EH (cell line): ENCODE results near the gene UQCRFS1.
"Not testable (repeated sequence)": the region's sequence is repeated elsewhere in the genome, so short reads cannot be mapped to it uniquely, and the experiment has no call there.

Source experiments
- DNase-seq: peaks from one replicate; pipeline ENCODE4 v3.0.0-alpha.2; 2015; ENCODE audit warnings: low read depth

The UQCRFS1 gene

DNA sequence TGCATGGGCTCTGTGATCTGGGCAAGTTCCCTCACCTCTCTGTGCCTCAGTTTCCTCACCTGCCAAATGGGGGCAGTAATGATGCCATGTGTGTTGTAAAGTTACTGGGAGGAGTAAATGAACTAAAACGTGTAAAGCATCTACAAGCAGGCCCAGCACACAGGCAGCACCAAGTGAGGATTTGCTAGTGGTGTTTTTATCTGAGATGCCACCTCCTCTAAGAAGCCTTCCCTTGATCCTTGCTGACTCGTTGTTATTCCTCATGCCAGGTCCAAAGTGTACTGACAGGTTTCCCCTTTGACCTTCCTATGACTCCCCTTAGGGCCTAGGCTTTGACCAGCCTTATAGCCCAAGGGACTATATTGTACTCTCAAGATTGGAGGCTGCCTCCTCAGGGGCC is 1.5 kb upstream of the UQCRFS1 start:
- DNase-seq = no peak

DNA sequence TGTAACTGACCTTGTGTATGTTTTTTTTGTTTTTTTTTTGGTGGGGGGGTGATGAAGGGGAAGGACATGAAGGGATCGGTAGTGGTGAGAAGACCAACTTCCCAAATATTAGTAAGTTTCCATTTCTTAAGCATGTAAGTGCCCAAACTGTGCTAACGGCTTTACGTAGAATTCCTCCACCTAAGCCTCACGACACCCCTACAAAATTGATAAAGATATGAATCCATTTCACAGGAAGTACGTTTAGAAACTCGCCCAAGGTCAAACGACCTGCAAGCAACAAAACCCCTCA is 649 bp downstream of the UQCRFS1 start:
- no peak for DNase-seq

DNA sequence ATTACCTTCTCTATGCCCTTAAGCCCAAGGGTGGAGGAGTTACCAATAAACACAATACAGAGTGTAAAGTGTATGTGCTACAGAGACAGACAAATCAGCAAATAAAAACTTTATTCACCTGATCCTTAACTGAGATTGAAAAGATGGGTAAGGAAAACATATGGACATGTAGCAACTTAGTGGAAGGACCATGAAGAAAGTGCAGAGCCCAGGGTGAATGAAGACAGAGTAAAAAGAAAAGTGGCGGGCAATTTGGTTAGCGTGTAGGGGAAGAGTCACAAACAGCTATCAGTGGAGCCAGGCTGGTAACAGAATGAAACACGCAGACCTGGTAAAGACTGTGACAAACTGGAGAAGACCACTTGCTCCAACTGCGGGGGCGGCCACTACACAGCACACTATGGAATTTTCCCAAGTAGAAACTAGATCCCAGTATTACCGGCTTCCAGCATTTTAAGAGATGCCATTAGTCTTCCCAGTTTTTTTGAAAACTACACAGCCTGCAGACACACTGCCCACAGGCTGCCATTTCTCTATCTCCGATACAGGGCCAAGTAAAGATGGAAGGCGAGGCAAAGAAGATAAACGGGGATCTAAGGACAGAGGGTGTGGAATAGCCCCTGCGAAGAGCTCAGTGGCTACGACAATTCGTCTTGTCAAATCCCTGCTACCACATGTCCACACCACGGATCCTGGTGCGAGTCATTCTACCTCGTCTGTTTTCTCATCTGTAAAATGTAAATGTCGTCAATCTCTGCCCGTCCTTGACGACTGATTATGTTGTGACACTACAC is 1.2 kb downstream of the UQCRFS1 start:
- DNase-seq = peak; percentile 19

DNA sequence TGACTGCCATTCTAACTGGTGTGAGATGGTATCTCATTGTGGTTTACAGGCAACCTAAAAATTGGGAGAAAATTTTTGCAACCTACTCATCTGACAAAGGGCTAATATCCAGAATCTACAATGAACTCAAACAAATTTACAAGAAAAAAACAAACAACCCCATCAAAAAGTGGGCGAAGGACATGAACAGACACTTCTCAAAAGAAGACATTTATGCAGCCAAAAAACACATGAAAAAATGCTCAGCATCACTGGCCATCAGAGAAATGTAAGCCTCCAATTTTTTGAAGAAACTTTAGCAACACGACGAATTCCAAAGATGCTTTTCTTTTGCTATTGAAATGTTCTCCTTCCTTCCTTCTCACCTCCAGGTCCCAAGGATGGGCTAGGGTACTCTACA is 1.9 kb downstream of the UQCRFS1 start:
- DNase-seq = not testable (repeated sequence)

DNA sequence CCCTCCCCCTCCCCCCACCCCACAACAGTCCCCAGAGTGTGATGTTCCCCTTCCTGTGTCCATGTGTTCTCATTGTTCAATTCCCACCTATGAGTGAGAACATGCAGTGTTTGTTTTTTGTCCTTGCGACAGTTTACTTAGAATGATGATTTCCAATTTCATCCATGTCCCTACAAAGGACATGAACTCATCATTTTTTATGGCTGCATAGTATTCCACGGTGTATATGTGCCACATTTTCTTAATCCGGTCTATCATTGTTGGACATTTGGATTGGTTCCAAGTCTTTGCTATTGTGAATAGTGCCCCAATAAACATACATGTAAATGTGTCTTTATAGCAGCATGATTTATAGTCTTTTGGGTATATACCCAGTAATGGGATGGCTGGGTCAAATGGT is 2.4 kb downstream of the UQCRFS1 start:
- DNase-seq = not testable (repeated sequence)

DNA sequence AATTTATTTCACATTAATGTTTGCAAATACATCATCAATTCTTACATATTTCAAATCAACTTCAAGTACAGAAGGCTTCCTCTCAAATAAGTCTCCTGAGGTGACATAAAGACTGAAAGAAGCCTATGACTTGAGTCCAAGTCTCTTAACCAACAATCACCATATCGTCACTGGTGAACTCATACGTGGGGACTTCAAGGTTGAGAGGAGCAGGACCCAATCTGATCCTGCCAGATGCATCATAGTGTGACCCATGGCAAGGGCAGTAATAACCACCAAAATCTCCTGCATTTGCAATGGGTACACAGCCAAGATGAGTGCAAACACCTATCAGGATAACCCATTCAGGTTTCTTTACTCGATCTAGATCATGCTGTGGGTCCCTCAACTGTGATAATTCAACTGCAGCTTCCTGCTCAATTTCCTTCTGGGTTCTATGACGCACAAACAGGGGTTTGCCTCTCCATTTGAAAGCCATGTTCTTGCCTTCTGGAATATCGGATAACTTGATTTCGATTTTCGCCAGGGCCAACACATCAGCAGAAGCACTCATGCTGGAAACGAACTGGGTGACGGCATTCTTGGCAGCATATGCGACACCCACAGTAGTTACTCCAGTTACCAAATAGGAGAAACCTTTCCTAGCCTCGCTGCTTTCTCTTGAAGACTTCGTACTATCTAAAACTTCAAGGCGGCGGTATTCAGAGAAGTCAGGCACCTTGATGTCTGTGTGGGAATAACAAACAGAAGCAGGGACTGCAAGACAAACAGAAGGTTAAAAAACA is 5.4 kb downstream of the UQCRFS1 start:
- not testable (repeated sequence) for DNase-seq

DNA sequence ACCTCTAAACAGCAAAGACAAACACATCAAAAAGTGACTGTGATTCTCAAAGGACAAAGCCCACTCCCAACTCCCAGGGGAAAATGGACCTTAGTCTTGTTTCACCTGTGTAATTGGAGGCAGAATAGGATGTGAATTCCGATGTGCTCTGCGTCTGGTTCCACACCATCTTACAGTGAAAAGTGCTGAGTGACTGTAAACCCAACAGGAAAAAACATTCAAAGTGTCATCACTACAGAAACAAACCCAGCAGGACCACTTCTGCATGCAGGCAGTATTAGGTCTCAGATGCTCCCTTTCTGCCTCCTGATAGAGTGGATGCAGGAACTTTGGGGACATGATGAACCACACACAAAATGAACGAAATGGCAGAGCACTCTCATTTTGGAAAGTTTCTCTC is 6.5 kb downstream of the UQCRFS1 start:
- no peak for DNase-seq

DNA sequence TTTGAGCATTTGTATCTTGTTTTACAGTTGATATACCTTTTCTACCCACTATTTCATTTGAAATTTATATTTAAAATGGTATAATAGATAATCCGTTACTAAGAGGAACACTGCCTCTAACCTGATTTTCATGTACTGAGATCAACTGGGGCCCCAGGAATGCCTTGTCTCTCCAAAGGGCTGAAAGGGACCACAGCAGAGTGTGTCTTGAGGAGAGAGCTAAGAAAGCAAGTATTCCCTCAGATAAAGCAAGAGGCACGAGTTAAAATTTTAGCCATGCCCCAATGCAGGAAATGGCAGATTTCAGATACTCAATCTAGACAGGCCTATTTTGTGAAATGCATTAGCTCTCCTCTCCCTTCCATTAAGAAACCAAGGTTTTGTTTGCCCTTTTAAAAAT is 10.7 kb downstream of the UQCRFS1 start:
- no peak for DNase-seq

DNA sequence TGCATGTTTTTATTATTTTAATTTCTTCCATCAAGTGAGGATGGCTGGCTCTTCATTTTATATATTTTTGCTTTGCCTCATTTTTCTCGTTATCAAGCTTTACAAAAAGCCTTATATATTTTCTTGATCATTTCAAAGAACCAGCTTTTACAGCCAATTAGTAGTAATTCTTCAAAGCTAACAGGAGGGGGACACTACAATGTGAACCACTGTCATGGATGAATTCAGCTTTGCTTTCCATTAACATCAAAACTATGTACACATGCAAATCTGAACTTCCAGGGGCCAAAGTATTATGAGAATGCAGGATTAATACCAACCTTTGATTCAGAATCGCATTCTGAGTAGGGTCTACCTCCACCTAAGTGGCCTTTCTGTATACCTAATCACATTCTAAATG is 11.1 kb downstream of the UQCRFS1 start:
- DNase-seq = no peak

DNA sequence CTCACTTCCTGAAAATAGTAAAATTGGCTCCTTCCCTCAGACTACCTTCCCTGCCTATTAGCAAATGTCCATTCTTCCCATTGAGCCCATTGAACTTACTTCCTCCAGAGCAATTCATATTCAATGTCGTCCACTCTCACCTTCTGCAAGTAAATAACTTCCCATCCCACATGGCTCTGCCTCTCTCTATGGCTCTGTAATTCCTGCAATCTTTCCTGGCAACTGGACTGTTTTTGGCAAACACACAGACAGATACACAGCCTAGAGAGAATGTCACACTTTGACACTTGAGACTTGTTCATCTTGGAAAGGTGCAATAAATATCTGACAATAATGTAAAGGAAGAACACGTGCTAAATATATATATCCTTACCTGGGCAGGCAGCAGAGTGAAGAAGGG is 18.3 kb downstream of the UQCRFS1 start:
- no peak for DNase-seq

DNA sequence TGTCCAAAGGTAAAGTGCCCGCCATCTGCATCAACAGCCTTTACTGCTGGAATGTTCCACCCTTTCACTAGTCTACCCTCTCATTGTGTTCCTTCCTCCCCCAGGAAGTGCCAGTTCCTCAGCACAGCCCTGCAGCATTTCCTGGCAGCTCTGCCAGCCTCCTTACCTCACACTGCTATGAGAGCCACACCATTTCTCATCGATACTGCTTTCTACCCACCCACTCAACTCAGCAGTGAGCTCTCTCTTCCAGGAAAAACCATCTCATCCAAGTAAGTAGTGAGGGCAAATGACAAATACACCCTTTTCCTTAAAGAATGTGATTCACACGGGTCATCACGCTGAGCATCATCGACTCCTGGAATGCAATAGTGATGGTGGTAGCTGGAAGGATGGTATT is 19.8 kb downstream of the UQCRFS1 start:
- no peak for DNase-seq

DNA sequence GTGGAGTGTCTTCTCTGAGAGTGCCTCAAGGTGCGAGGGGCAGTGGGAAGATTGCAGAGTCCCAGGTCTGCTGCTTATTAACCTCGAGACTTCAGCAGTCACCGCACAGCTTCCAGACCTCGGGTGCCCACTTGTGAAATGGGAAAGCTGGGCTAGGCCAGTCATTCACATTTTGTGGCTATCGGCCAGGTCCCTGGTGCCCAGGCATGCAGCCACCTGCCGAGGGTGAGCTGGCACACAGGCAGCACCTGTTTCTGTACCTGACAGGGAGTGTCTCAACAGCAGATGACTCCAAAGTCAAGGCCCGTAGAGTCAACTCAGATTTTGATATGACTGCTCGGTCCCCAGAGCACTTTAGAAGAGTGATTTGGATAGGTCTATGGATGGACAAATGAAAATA is 21.9 kb downstream of the UQCRFS1 start:
- DNase-seq = no peak

DNA sequence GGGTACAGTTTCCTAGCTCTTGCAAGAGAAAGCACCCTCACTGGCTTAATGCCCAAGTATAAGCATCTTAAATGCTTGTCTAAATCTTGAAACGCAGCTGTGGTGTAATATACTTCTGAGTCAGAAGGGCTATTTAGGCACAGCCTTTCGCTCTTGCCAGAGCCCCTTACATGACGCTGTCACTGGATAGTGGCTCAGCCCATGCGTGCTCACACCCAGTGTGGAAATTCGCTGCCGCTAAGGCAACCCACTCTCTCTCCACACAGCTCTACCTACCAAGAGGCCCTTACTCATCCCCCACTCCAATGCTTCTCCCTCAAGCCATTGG is 24.0 kb downstream of the UQCRFS1 start:
- DNase-seq = peak; percentile 31

DNA sequence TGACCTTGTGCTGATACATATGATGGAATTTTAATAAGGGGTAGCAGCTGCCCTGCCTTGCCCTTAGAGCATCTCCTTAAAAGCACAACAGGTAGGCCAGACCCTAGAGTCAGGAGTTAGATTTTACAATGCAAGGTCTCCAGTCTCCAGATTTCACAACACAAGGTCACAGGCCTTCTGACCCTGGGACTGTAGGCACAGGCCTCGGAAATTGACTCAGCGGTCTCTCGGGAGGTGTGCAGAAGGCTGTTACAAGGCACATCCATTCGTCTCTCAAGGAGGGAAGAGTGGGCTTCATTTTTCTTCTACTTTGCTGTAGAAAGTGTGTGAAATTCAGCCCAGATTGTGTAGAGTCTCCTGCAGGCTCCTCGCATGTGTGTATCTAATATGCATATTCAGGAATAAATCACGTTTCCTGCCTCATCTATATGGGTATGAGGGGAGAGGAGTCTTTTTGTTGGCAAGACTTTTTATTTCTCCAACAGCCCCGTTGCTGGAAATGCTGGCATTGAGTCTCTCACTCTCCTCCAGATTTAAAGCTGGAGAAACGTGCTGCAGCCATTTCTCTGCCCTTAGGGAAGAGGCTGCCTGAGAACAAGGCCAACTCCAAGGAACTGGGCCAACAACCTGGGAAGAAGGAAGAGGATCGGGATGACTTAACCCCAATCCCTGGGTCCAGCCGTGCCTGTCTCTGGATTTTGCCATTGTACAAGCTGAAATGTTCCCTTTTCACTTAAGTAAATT is 24.5 kb downstream of the UQCRFS1 start:
- no peak for DNase-seq

DNA sequence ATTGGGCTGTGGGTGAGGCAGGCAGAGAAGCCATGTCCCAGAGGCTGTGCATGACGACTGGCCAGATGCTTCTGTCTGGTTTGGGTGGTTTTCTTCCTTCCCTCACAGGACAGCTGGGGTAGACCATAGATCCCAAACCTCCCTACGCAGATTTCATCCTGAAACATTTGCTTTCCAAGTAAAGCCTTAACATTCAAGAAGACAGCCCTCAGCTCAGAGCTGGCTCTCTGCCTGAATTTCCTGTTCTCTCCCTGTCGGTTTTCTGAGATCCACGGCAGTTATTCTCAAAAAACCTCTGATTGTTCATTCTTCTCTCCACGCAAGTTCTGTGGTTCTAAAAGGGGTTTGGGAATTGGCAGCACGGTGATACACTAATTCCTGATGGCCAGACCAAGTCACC is 25.3 kb downstream of the UQCRFS1 start:
- DNase-seq = no peak

DNA sequence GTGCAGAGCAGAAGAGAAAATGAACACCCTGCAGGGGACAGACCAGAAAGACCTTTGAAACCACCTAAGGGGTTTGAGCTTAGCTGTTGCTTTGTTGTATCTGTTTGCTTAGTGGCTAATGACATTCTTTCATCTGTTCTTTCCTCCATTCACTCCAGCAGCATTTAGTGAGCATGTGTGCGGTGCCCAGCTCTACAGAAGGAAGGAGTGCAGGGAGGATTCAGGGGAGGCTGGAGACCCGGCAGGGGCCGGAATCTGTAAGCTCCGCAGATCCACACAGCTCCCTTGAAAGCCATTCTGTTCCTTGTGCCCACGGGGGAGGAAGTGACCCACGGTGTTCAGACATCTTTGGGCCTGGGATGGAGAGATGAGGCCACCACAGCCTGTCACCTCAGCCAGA is 27.5 kb downstream of the UQCRFS1 start:
- no peak for DNase-seq

DNA sequence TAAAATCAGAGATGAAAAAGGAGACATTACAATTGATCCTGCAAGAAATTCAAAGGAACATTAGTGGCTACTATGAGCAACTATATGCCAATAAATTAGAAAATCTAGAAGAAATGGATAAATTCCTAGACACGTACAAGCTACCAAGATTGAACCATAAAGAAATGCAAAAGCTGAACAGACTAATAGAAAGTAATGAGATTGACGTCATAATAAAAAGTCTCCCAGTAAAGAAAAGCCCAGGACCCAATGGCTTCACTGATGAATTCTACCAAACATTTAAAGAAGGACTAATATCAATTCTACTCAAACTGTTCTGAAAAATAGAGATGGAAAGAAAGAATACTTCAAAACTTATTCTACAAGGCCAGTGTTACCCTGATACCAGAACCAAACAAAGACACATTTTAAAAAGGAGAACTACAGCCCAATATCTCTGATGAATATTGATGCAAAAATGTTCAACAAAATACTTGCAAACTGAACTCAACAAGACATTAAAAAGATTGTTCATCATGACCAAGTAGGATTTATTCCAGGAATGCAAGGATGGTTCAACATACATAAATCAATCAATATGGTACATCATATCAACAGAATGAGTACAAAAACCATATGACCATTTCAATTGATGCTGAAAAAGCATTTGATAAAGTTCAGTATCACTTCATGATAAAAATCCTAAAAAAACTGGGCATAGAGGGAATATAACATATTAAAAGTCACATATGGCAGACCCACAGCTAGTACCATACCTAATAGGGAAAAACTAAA is 35.8 kb downstream of the UQCRFS1 start:
- no peak for DNase-seq

DNA sequence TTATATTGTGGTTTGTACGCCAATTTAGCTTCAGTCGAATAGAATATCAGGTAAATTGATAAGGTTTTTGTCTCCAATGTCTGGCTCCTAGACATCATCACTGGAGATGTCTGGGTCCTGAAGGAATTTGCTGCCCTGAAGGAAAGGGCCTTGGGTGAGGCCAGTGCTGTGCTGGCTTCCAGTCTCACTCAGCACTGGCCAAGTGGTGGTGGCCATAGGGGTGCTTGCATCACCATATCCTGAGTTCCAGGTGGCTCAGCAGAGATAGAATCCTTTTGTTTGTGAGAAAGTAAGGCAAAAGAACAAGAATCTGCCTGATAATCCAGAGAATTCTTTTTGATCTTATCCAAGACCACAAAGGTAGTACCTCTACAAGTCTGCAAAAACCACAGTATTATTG is 39.1 kb downstream of the UQCRFS1 start:
- DNase-seq = no peak

DNA sequence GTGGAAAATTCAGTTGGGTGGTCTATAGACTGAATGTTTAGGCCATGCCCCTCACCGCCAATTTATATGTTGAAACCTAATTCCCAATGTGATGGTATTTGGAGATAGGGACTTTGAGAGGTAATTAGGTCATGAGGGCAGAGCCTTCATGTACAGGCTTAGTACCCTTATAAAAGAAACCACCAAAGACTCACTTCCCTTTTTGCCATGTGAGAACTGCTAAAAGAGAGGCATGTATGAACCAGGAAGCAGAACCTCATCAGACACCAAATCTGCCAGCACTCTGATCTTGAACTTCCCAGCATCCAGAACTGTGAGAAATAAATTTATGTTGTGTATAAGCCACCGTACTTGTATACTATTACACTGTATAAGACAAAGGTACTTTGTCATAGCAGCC is 40.6 kb downstream of the UQCRFS1 start:
- no peak for DNase-seq

DNA sequence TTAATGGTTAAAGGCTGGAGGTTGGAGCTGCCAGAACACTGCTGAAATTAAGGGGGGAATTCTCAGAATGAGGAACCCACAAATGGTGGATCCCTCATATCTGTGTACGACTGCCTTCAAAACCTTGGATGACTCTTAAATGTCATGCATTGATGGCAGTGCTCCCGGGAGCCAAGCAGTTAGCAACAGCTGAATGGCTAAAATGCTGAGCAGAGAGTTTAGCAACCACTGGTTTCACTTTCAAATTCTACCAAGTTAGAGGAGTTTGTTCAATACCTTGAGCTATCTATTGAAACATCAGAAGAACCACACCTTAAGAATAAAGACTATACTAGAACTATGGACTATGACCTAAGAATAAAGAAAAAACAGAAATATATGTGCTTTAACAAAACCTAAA is 41.4 kb downstream of the UQCRFS1 start:
- DNase-seq = no peak

DNA sequence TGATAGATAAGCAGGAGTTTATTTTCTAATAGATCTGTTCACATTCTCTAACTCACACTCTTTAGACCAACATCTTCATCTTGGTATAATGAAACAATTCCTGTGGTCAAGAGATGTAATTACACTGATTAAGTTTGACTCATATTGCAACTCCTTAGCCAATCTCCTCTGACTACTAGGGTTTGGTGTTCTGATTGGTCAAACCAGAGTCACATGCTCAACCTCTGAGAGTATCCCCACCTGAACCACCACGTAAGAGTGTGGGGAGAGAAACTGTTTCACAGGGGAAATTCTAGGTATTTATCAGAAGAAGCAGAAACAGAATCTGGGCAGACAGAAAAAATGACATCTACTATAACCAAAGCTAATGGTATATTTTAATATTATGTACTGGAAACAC is 42.4 kb downstream of the UQCRFS1 start:
- no peak for DNase-seq

DNA sequence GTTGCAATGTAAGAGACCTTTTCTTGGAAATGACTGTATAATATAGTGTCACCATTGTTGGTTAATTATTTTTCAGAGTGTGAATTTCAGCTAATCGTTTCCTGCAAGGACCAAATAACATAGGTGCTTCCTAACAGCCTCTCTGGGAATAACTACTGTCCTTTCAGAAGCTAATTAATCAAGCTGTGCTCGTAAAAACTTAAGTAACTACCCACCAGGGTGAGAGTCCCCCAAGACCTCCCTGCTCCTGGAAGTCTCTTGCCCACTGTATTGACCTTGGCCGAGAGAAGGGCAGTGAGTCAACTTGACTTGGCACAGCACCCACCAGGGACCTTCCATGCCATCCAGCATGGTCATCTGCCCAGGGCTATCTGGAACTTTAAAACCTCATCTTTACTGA is 50.3 kb downstream of the UQCRFS1 start:
- DNase-seq = no peak

DNA sequence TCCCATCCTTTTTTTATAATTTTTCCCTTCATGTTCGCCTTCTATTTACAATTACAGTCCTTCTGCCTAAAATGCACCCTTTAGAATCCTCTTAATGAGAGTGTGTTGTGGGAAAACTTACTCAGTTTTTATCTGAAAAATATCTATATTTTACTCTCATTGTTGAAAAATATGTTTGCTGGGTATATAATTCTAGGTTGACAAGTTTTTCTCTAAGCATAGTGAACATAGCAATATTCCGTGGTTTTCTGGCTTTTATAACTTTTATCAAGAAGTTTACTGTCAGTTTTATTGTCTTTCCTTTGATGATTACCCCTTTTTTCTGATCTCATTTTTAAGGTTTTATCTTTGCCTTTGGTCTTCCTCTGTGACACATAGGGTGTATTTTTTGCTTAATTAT is 57.3 kb downstream of the UQCRFS1 start:
- no peak for DNase-seq
